Nasal cavity respiratory epithelium epithelial cell of viscerocranial mucosa (primary cell): ENCODE measurements around the gene SPAAR. TPM values are rescaled to one million over a fixed set of nuclear protein-coding genes. Genes with fewer than 3 reads are reported as not detected.

Source experiments
- total RNA-seq: library from RNA; depleted of rRNA; stranded (reverse); fragments of >200 nt; gene quantifications from 2 replicates; pipeline ENCODE4 v1.2.3, GENCODE V29; 2014

Gene SPAAR, protein sequence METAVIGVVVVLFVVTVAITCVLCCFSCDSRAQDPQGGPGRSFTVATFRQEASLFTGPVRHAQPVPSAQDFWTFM
- total RNA-seq: 0.07 TPM in 1 of 2 replicates, not detected in the other

DNA sequence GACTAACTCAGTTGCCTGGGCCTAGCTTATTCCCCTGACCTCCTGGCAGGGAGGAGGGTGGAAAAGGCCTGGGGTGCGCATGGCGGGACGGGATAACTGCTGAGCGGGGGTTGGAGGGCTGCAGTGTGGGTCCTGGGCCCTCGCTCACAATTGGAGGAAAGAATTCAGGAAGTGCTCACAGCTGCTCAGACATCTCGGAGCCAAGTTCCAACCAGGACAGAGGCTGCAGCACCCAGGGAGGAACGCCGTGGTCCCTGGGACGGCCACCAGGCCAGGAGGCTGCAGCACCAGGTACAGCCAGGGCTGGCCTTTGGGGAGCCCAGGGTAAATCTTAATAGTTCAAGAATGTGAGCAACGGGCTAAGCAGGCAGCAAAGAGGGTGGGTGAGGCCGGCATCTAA, at the start of gene SPAAR:
Gene SPAAR (plus strand): TSS at position 217 of the 400 bp plus-strand sequence. CDS start 974 bp downstream, outside the sequence.

GRCh38 chr9:35870351-35870923, 38.9 kb upstream of the SPAAR start, which contains the start of gene OR13J1:
Gene OR13J1 (minus strand): TSS chr9:35870401. CDS start chr9:35870401, 0 bp downstream.

GRCh38 chr9:35905912-35906679, 3.2 kb upstream of the SPAAR start, which contains the start of gene HRCT1:
Gene HRCT1 (plus strand): TSS chr9:35906202. CDS start chr9:35906288, 86 bp downstream.

GRCh38 chr9:35958104-35958837, 49.0 kb downstream of the SPAAR start, which contains the start of gene OR2S2:
Gene OR2S2 (minus strand): TSS chr9:35958154. CDS start chr9:35958098, 56 bp downstream.

Other genes starting within 250 kb of the SPAAR start
- gene ARHGEF39, start 244.3 kb upstream of the SPAAR start, total RNA-seq: 0.07 and 0.34 TPM in 2 replicates
- gene CA9, start 235.6 kb upstream of the SPAAR start, total RNA-seq: 0.68 and 7.5 TPM in 2 replicates
- gene TPM2, start 219.6 kb upstream of the SPAAR start, total RNA-seq: 35.1 and 43.1 TPM in 2 replicates
- 83.7 and 230 TPM in 2 replicates for gene TLN1, start 177.3 kb upstream of the SPAAR start, total RNA-seq
- 39.5 and 50.9 TPM in 2 replicates for gene CREB3, start 176.8 kb upstream of the SPAAR start, total RNA-seq
- 36.6 and 41.6 TPM in 2 replicates for gene GBA2, start 160.3 kb upstream of the SPAAR start, total RNA-seq
- gene RGP1, start 160.2 kb upstream of the SPAAR start, total RNA-seq: 17.1 and 25.6 TPM in 2 replicates
- gene MSMP, start 155.2 kb upstream of the SPAAR start, total RNA-seq: not detected in 2 replicates
- 4.1 and 15.9 TPM in 2 replicates for gene NPR2, start 117.9 kb upstream of the SPAAR start, total RNA-seq
- gene SPAG8, start 97.2 kb upstream of the SPAAR start, total RNA-seq: 0.14 TPM in 1 of 2 replicates, not detected in the other
- gene HINT2, start 94.4 kb upstream of the SPAAR start, total RNA-seq: 13.0 and 21.2 TPM in 2 replicates
- not detected in 2 replicates for gene FAM221B, start 80.8 kb upstream of the SPAAR start, total RNA-seq
- 0.68 and 5.8 TPM in 2 replicates for gene TMEM8B, start 80.3 kb upstream of the SPAAR start, total RNA-seq
- not detected in 2 replicates for gene OR13J1, start 39.1 kb upstream of the SPAAR start, total RNA-seq
- gene HRCT1, start 3.3 kb upstream of the SPAAR start, total RNA-seq: 0.28 and 0.34 TPM in 2 replicates
- not detected in 2 replicates for gene OR2S2, start 48.7 kb downstream of the SPAAR start, total RNA-seq
- gene RECK, start 127.4 kb downstream of the SPAAR start, total RNA-seq: 1.4 and 2.0 TPM in 2 replicates
- gene GLIPR2, start 227.2 kb downstream of the SPAAR start, total RNA-seq: 1.6 and 2.4 TPM in 2 replicates